ENCODE results near the gene UBE2L3. TPM values are rescaled to one million over a fixed set of nuclear protein-coding genes. Genes with fewer than 3 reads are reported as not detected.

Gene UBE2L3
- total RNA-seq, 2 donors from 2014 or later = 56.8 to 78.7 TPM

GRCh38 chr22:21589396-21589795, 21.9 kb downstream of the UBE2L3 start:
- no peaks in the 10 kb centered on the region for H3K4me1 ChIP-seq
- no peaks in the 10 kb centered on the region for H3K9me3 ChIP-seq
- H3K9ac ChIP-seq (ENCODE audit: low read depth in 2 of 2, low read length in 2 of 2) = no peak overlapping the region
- intact Hi-C loops (cut with DNase I) = no loop called here
- H3K27me3 ChIP-seq = no peaks in the 10 kb centered on the region
- no peak for TF ChIP-seq CTCF (IDR thresholded peaks at IDR 0.05)
- H3K27ac ChIP-seq = no peak overlapping the region
- no peak overlapping the region for H3K4me3 ChIP-seq
- DNase-seq = no peak
- H3K36me3 ChIP-seq = peaks cover 10% of the 10 kb centered on the region

GRCh38 chr22:21590809-21591641, 23.5 kb downstream of the UBE2L3 start:
- Histone ChIP-seq H3K4me3 (no peak overlapping the region), H3K9me3 (no peaks in the 10 kb centered on the region), H3K27ac (no peak overlapping the region), H3K9ac (ENCODE audit: low read depth in 2 of 2, low read length in 2 of 2) (no peak overlapping the region), H3K36me3 (peaks cover 18% of the 10 kb centered on the region), H3K27me3 (no peaks in the 10 kb centered on the region), H3K4me1 (no peaks in the 10 kb centered on the region)
- TF ChIP-seq CTCF (IDR thresholded peaks at IDR 0.05) = no peak
- no peak for DNase-seq
- intact Hi-C loops (cut with DNase I) = no loop called here

GRCh38 chr22:21591695-21592094, 24.2 kb downstream of the UBE2L3 start:
- Histone ChIP-seq H3K9me3 (no peaks in the 10 kb centered on the region), H3K9ac (ENCODE audit: low read depth in 2 of 2, low read length in 2 of 2) (no peak overlapping the region), H3K4me1 (no peaks in the 10 kb centered on the region), H3K36me3 (peaks cover 18% of the 10 kb centered on the region), H3K4me3 (no peak overlapping the region), H3K27me3 (no peaks in the 10 kb centered on the region), H3K27ac (no peak overlapping the region)
- TF ChIP-seq CTCF (IDR thresholded peaks at IDR 0.05) = no peak
- DNase-seq = no peak
- intact Hi-C loops (cut with DNase I) = no loop called here

GRCh38 chr22:21592422-21592821, 24.9 kb downstream of the UBE2L3 start:
- no peaks in the 10 kb centered on the region for H3K4me1 ChIP-seq
- DNase-seq = no peak
- no peak overlapping the region for H3K9ac ChIP-seq (ENCODE audit: low read depth in 2 of 2, low read length in 2 of 2)
- H3K27me3 ChIP-seq = no peaks in the 10 kb centered on the region
- no peak for TF ChIP-seq CTCF (IDR thresholded peaks at IDR 0.05)
- H3K4me3 ChIP-seq = no peak overlapping the region
- H3K9me3 ChIP-seq = no peaks in the 10 kb centered on the region
- peaks cover 18% of the 10 kb centered on the region for H3K36me3 ChIP-seq
- no peak overlapping the region for H3K27ac ChIP-seq
- intact Hi-C loops (cut with DNase I) = no loop called here

GRCh38 chr22:21593406-21594232, 26.1 kb downstream of the UBE2L3 start:
- intact Hi-C loops (cut with DNase I) = no loop called here
- Histone ChIP-seq H3K27me3 (no peaks in the 10 kb centered on the region), H3K27ac (no peak overlapping the region), H3K36me3 (peaks cover 18% of the 10 kb centered on the region), H3K4me3 (no peak overlapping the region), H3K4me1 (no peaks in the 10 kb centered on the region), H3K9ac (ENCODE audit: low read depth in 2 of 2, low read length in 2 of 2) (no peak overlapping the region), H3K9me3 (no peaks in the 10 kb centered on the region)
- peak; percentile 12 for TF ChIP-seq CTCF (IDR thresholded peaks at IDR 0.05)
- peak; percentile 40 for DNase-seq

All from colonic mucosa (tissue), 4 donors.